ENCODE data around the gene CAPN3. TPM values are rescaled to one million over a fixed set of nuclear protein-coding genes. Genes with fewer than 3 reads are reported as not detected.

CAPN3 gene
- total RNA-seq, 3 donors from 2014 or later, result 11.6 to 21.5 (median 16.1) TPM

GRCh38 chr15:42448281-42448680, 89.0 kb downstream of the CAPN3 start:
- DNase-seq (no peak), ATAC-seq (no peak)
- TF ChIP-seq, protein P1, sequence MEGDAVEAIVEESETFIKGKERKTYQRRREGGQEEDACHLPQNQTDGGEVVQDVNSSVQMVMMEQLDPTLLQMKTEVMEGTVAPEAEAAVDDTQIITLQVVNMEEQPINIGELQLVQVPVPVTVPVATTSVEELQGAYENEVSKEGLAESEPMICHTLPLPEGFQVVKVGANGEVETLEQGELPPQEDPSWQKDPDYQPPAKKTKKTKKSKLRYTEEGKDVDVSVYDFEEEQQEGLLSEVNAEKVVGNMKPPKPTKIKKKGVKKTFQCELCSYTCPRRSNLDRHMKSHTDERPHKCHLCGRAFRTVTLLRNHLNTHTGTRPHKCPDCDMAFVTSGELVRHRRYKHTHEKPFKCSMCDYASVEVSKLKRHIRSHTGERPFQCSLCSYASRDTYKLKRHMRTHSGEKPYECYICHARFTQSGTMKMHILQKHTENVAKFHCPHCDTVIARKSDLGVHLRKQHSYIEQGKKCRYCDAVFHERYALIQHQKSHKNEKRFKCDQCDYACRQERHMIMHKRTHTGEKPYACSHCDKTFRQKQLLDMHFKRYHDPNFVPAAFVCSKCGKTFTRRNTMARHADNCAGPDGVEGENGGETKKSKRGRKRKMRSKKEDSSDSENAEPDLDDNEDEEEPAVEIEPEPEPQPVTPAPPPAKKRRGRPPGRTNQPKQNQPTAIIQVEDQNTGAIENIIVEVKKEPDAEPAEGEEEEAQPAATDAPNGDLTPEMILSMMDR (IDR thresholded peaks at IDR 0.05), result no peak
- Histone ChIP-seq H3K36me3 (ENCODE audit: low read depth) (no peaks in the 10 kb centered on the region), H3K4me3 (no peak overlapping the region), H3K9me3 (no peaks in the 10 kb centered on the region), H3K4me1 (ENCODE audit: low read depth) (no peaks in the 10 kb centered on the region)
- intact Hi-C loops (cut with DNase I, micrococcal nuclease), result no loop called here

DNA sequence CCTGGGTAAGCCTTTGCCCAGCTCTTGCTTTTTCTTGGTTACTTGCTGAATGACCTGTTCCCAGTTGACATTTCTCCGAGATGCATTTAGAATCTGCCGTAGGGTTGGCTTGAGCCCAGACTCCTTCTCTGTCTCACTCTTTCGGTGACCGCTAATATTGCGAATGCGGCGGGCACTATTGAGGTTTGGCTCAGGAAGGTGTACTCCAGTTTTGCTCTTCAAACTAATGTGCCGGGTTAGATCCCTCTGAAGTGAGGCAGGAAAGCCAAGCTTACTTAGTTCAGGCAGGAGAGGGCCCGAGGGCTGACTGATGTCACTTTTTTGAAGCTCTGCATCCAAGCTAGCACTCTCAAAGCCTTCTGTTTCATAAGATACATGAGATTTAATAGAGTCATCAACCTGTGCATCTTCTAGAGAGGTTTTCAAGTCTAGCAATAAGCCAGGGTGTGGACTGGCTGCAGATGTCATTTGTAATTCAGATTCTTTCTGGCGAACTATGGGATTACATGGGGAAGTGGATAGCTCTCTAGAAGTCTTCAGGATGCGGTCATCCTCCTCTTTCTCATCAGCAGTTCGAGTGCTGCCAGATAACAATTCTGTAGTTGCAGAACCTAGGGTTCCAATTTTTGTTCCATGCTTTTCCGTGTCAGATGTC, 90.6 kb downstream of the CAPN3 start:
- H3K9me3 ChIP-seq, result no peaks in the 10 kb centered on the region
- no peaks in the 10 kb centered on the region for H3K4me1 ChIP-seq (ENCODE audit: low read depth)
- H3K36me3 ChIP-seq (ENCODE audit: low read depth), result no peaks in the 10 kb centered on the region
- TF ChIP-seq, protein P1 (IDR thresholded peaks at IDR 0.05), result no peak
- no peak for DNase-seq
- no peak overlapping the region for H3K4me3 ChIP-seq
- intact Hi-C loops (cut with DNase I, micrococcal nuclease), result no loop called here
- ATAC-seq, result no peak

- no peaks in the 10 kb centered on the region for H3K36me3 ChIP-seq (ENCODE audit: low read depth)
- DNase-seq (no peak), ATAC-seq (no peak)
- intact Hi-C loops (cut with DNase I, micrococcal nuclease), result no loop called here
- H3K4me3 ChIP-seq, result no peak overlapping the region
- no peaks in the 10 kb centered on the region for H3K9me3 ChIP-seq
- TF ChIP-seq, protein P1 (IDR thresholded peaks at IDR 0.05), result no peak
- H3K4me1 ChIP-seq (ENCODE audit: low read depth), result no peaks in the 10 kb centered on the region
These were observed 91.1 kb downstream of the CAPN3 start for GRCh38 chr15:42450425-42450790.

DNA sequence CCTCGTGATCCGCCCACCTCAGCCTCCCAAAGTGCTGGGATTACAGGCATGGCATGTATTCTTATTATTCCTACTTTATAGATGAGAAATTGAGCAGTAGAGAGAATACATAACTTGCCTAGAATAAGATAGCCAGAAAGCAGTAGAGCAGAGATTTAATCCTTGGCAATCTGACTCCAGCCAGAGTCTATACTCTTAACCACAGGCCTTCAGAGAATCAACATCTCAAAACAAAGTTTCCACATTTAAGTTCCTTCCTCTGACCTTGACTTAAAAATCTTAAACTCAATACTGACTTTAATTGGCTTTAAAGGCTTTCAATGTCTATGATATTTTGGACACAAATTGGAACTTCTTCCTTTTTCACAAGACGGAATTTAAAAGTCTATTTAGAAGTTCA, 94.5 kb downstream of the CAPN3 start:
- ATAC-seq, result no peak
- TF ChIP-seq, protein P1 (IDR thresholded peaks at IDR 0.05), result no peak
- Histone ChIP-seq H3K4me3 (no peak overlapping the region), H3K9me3 (no peaks in the 10 kb centered on the region), H3K36me3 (ENCODE audit: low read depth) (no peaks in the 10 kb centered on the region), H3K4me1 (ENCODE audit: low read depth) (no peaks in the 10 kb centered on the region)
- DNase-seq, result no peak
- intact Hi-C loops (cut with DNase I, micrococcal nuclease), result no loop called here

DNA sequence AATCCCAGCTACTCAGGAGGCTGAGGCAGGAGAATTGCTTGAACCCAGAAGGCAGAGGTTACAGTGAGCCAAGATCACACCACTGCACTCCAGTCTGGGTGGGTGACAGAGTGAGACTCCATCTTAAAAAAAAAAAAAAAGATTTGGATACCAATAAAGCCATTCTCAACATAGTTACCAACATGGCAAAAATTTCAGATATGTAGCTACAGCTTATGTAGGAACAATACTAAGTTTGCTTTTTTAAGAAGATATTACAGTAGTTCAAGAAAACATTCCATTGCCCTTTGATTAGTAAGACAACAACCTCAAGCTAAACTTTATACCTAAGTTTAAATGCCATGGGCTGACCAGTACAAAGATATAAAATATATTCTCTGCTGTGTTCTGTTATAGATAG, 97.2 kb downstream of the CAPN3 start:
- Histone ChIP-seq H3K36me3 (ENCODE audit: low read depth) (no peaks in the 10 kb centered on the region), H3K4me3 (no peak overlapping the region), H3K4me1 (ENCODE audit: low read depth) (no peaks in the 10 kb centered on the region), H3K9me3 (no peaks in the 10 kb centered on the region)
- TF ChIP-seq, protein P1 (IDR thresholded peaks at IDR 0.05), result no peak
- DNase-seq (no peak), ATAC-seq (no peak)
- intact Hi-C loops (cut with DNase I, micrococcal nuclease), result no loop called here

DNA sequence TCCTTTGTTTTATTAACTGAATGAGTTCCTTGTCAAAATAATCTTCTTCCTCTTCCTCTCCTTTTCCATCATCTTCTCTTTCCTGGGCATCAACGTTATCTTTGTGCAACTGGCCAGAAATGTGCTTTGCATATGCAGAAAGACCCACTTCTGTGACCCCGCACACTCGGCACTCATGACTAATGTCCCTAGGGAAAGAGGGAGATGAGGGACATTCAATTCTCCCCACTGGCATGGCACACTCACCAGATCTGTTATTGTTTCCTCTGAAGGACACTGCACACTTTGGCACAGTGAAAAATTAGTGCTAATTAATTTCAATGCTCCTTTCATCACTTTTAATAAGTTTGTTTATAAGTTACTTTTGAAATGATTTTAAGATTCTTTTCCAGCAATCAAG, 97.7 kb downstream of the CAPN3 start:
- no peak for ATAC-seq
- TF ChIP-seq, protein P1 (IDR thresholded peaks at IDR 0.05), result no peak
- intact Hi-C loops (cut with DNase I, micrococcal nuclease), result no loop called here
- Histone ChIP-seq H3K36me3 (ENCODE audit: low read depth) (no peaks in the 10 kb centered on the region), H3K4me3 (no peak overlapping the region), H3K4me1 (ENCODE audit: low read depth) (no peaks in the 10 kb centered on the region), H3K9me3 (no peaks in the 10 kb centered on the region)
- DNase-seq, result no peak

Measured in mucosa of descending colon (tissue), 3 donors.